Chondrocyte (in vitro differentiated cells): Measurements from ENCODE around the gene SLC8A3. TPM values are rescaled to one million over a fixed set of nuclear protein-coding genes. Genes with fewer than 3 reads are reported as not detected.

Experiments
- DNase-seq: peaks from one replicate; pipeline ENCODE4 v3.0.0; 2021; ENCODE audit warnings: mixed read lengths, low spot score
- H3K27ac Mint-ChIP-seq: one replicate; pipeline ENCODE4 v1.8.0; 2021; ENCODE audit warnings: mild to moderate bottlenecking, moderate library complexity, mixed read lengths; ENCODE audit not compliant: unreplicated experiment
- H3K27me3 Mint-ChIP-seq: 2 replicates; pipeline ENCODE4 v1.8.0; 2021; ENCODE audit warnings: low read depth, mixed read lengths
- H3K36me3 Mint-ChIP-seq: 2 replicates; pipeline ENCODE4 v1.8.0; 2021; ENCODE audit warnings: low read depth, mixed read lengths
- H3K4me1 Mint-ChIP-seq: 2 replicates; pipeline ENCODE4 v1.8.0; 2021; ENCODE audit warnings: low read depth, mild to moderate bottlenecking, mixed read lengths
- H3K4me3 Mint-ChIP-seq: one replicate; pipeline ENCODE4 v1.8.0; 2021; ENCODE audit warnings: mild to moderate bottlenecking, moderate library complexity, mixed read lengths; ENCODE audit not compliant: unreplicated experiment
- H3K9me3 Mint-ChIP-seq: 2 replicates; pipeline ENCODE4 v1.8.0; 2021; ENCODE audit warnings: low read depth, mixed read lengths
- CTCF ChIP-seq: fragments of 200-600 bp; sonication (generic); IDR thresholded peaks from 2 replicates; pipeline ENCODE4 v1.5.0; 2021; ENCODE audit warnings: antibody characterized with exemption, mild to moderate bottlenecking, moderate library complexity
- total RNA-seq: library from RNA; stranded (reverse); gene quantifications from 3 replicates; pipeline ENCODE4 v1.2.1, GENCODE V29; 2021

Gene SLC8A3
- total RNA-seq, 1 donor from 2014 or later: 0.12 TPM

- Mint-ChIP-seq H3K27ac (no peak overlapping the region), H3K4me3 (no peak overlapping the region), H3K27me3 (peaks cover 14% of the 10 kb centered on the region), H3K36me3 (no peaks in the 10 kb centered on the region), H3K4me1 (no peaks in the 10 kb centered on the region), H3K9me3 (peaks cover 3% of the 10 kb centered on the region)
- TF ChIP-seq CTCF: no peak
- DNase-seq: no peak
Observed at GRCh38 chr14:70213721-70214282, 25.1 kb upstream of the SLC8A3 start.

DNA sequence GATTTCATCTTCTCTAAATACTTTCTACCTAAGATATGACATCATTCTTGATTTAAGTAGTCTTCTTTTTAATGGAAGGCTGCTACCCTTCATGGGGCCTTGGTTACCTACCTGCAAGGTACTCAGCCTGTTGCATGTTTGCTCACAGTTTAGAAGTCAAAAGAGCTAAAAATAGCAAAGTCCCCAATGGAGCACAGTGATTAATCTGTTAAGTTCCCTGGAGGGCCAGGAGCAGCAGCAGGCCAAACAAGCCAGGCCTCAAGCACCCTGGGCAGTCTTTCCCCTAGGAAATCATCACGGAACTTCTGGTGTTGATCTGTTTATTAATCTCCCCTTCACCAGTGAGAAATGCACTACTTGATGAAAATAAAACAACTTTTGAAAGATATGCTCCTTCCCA lies 24.0 kb upstream of the SLC8A3 start:
- Mint-ChIP-seq H3K4me1 (no peaks in the 10 kb centered on the region), H3K9me3 (peaks cover 3% of the 10 kb centered on the region), H3K27me3 (peaks cover 13% of the 10 kb centered on the region), H3K36me3 (no peaks in the 10 kb centered on the region), H3K4me3 (no peak overlapping the region), H3K27ac (no peak overlapping the region)
- TF ChIP-seq CTCF: no peak
- DNase-seq: no peak

GRCh38 chr14:70208380-70208779 lies 19.6 kb upstream of the SLC8A3 start:
- Mint-ChIP-seq H3K36me3 (no peaks in the 10 kb centered on the region), H3K27ac (no peak overlapping the region), H3K27me3 (peaks cover 3% of the 10 kb centered on the region), H3K4me3 (no peak overlapping the region), H3K4me1 (no peaks in the 10 kb centered on the region), H3K9me3 (peaks cover 3% of the 10 kb centered on the region)
- no peak for TF ChIP-seq CTCF
- DNase-seq: no peak

- Mint-ChIP-seq H3K36me3 (no peaks in the 10 kb centered on the region), H3K27me3 (peaks cover 19% of the 10 kb centered on the region), H3K27ac (no peak overlapping the region), H3K4me3 (no peak overlapping the region), H3K9me3 (no peaks in the 10 kb centered on the region), H3K4me1 (no peaks in the 10 kb centered on the region)
- no peak for DNase-seq
- no peak for TF ChIP-seq CTCF
Observed at GRCh38 chr14:70203686-70204085, 14.9 kb upstream of the SLC8A3 start.

- DNase-seq: no peak
- H3K9me3 Mint-ChIP-seq: no peaks in the 10 kb centered on the region
- H3K27me3 Mint-ChIP-seq: peaks cover 27% of the 10 kb centered on the region
- H3K4me3 Mint-ChIP-seq: no peak overlapping the region
- no peaks in the 10 kb centered on the region for H3K4me1 Mint-ChIP-seq
- H3K36me3 Mint-ChIP-seq: no peaks in the 10 kb centered on the region
- H3K27ac Mint-ChIP-seq: no peak overlapping the region
- TF ChIP-seq CTCF: no peak
Observed at GRCh38 chr14:70201994-70202393, 13.2 kb upstream of the SLC8A3 start.
